GM12878 (cell line): ENCODE measurements around the gene OR2M2. TPM values are rescaled to one million over a fixed set of nuclear protein-coding genes. Genes with fewer than 3 reads are reported as not detected.

Source experiments
- ATAC-seq: fragments of 200-7000 bp; cut with Tn5 transposase; 3 replicates; pipeline ENCODE4 v1.9.1; 2020; ENCODE audit warnings: mild to moderate bottlenecking, moderate library complexity
- BruUV-seq: library from RNA; stranded (reverse); fragments of 400-500 nt; replicated peaks from 2 replicates; lab custom pipeline; 2021; lab: Mats Ljungman, UMichigan
- CTCF ChIA-PET: fragments of 300-600 bp; sonication (Branson Sonifier 250); formaldehyde crosslinking; extraction: SDS; loops from one replicate; lab custom pipeline; 2021; ENCODE audit warnings: inconsistent platforms; lab: Yijun Ruan, JAX
- POLR2A ChIA-PET: fragments of 350-600 bp; formaldehyde crosslinking; extraction: SDS; loops from one replicate; lab custom pipeline; 2021; ENCODE audit warnings: inconsistent platforms; lab: Charles Lee
- RAD21 ChIA-PET: fragments of 300-600 bp; sonication (Branson Sonifier 250); formaldehyde crosslinking; loops from one replicate; lab custom pipeline; 2023; ENCODE audit warnings: antibody characterized with exemption; ENCODE audit not compliant: unreplicated experiment; lab: Charles Lee
- SMC1A ChIA-PET: fragments of 300-600 bp; sonication (Branson Sonifier 250); formaldehyde crosslinking; loops from one replicate; lab custom pipeline; 2023; ENCODE audit not compliant: unreplicated experiment, uncharacterized antibody; lab: Charles Lee
- DNase-seq: peaks from one replicate; pipeline ENCODE4 v3.0.0-alpha.2; 2011; ENCODE audit warnings: low read depth, low spot score
- FAIRE-seq: peaks from 3 replicates; lab custom pipeline; 2011; peaks lifted over from hg19 to GRCh38; lab: Jason Lieb, UNC
- H2AFZ ChIP-seq: 2 replicates; pipeline ENCODE4 v1.6.0; 2011; ENCODE audit warnings: low read depth, low read length, control low read depth; ENCODE audit not compliant: control insufficient read depth
- H3K27ac ChIP-seq: 2 replicates; pipeline ENCODE4 v1.5.1; 2011; ENCODE audit warnings: control low read depth; ENCODE audit not compliant: control insufficient read depth, insufficient read depth
- H3K27me3 ChIP-seq, 2 experiments: replicated peaks in 1 of 2; 2 replicates each; pipeline versions ENCODE4 v1.6.0 to v1.6.1; 2011; ENCODE audit warnings: low read length in 1 of 2; ENCODE audit not compliant: control insufficient read depth in 2 of 2, insufficient read depth in 2 of 2
- H3K36me3 ChIP-seq, 2 experiments: 2 replicates each; pipeline ENCODE4 v1.5.1; 2011; ENCODE audit warnings: low read length in 1 of 2; ENCODE audit not compliant: control insufficient read depth in 2 of 2, insufficient read depth in 2 of 2
- H3K4me1 ChIP-seq: 2 replicates; pipeline ENCODE4 v1.6.1; 2011; ENCODE audit warnings: mild to moderate bottlenecking, low read length, moderate library complexity, mixed read lengths; ENCODE audit not compliant: control insufficient read depth, insufficient read depth
- H3K4me2 ChIP-seq: 2 replicates; pipeline ENCODE4 v1.6.0; 2011; ENCODE audit warnings: control low read depth; ENCODE audit not compliant: control insufficient read depth, insufficient read depth
- H3K4me3 ChIP-seq: fragments of 200-600 bp; sonication (generic); 2 replicates; pipeline ENCODE4 v1.5.1; 2016
- H3K79me2 ChIP-seq: 2 replicates; pipeline ENCODE4 v1.6.0; 2011; ENCODE audit warnings: low read length; ENCODE audit not compliant: control insufficient read depth, insufficient read depth
- H3K9ac ChIP-seq: 2 replicates; pipeline ENCODE4 v1.8.0; 2011; ENCODE audit warnings: low read length, control low read depth, mixed read lengths; ENCODE audit not compliant: control insufficient read depth, insufficient read depth
- H3K9me3 ChIP-seq: replicated peaks from 3 replicates; pipeline ENCODE4 v1.5.1; 2011; ENCODE audit warnings: mild to moderate bottlenecking, low read length; ENCODE audit not compliant: control insufficient read depth, insufficient read depth
- H4K20me1 ChIP-seq: 2 replicates; pipeline ENCODE4 v1.6.0; 2011; ENCODE audit not compliant: control insufficient read depth, insufficient read depth
- E2F8 ChIP-seq: fragments of 450-650 bp; IDR thresholded peaks from 2 replicates; pipeline ENCODE4 v1.6.1; 2018; ENCODE audit warnings: mild to moderate bottlenecking, low read depth, moderate library complexity; ENCODE audit not compliant: partially characterized antibody
- EZH2 ChIP-seq: IDR thresholded peaks from 2 replicates; pipeline ENCODE4 v1.6.1; 2012; ENCODE audit warnings: low read depth, mild to moderate bottlenecking, control low read depth, inconsistent platforms, low read length, borderline replicate concordance; ENCODE audit not compliant: control insufficient read depth
- HCFC1 ChIP-seq: fragments of 150-350 bp; IDR thresholded peaks from 2 replicates; pipeline ENCODE4 v1.6.1; 2014; ENCODE audit warnings: low read length
- HDAC6 ChIP-seq: fragments of 200-600 bp; sonication (generic); IDR thresholded peaks from one replicate; pipeline ENCODE4 v1.8.0; 2017; ENCODE audit warnings: antibody characterized with exemption; ENCODE audit not compliant: unreplicated experiment
- IKZF2 ChIP-seq, 2 experiments: fragments of 450-650 bp; IDR thresholded peaks; 2 replicates each; pipeline ENCODE4 v1.6.1; 2017; ENCODE audit warnings: mild to moderate bottlenecking in 2 of 2, moderate library complexity in 2 of 2
- NFYA ChIP-seq: IDR thresholded peaks from 2 replicates; pipeline ENCODE4 v1.6.1; 2011; ENCODE audit warnings: low read depth, mild to moderate bottlenecking, low read length, improper control_type of control experiment, borderline replicate concordance
- SMAD5 ChIP-seq: IDR thresholded peaks from 2 replicates; pipeline ENCODE4 v1.6.1; 2016; ENCODE audit warnings: antibody characterized with exemption, low read depth
- TARDBP ChIP-seq: IDR thresholded peaks from 2 replicates; pipeline ENCODE4 v1.6.1; 2016; ENCODE audit warnings: borderline replicate concordance
- ZBTB40 ChIP-seq: fragments of 450-650 bp; IDR thresholded peaks from 2 replicates; pipeline ENCODE4 v1.6.1; 2016; ENCODE audit warnings: mild to moderate bottlenecking, moderate library complexity, borderline replicate concordance
- ZNF207 ChIP-seq: fragments of 450-650 bp; IDR thresholded peaks from 2 replicates; pipeline ENCODE4 v1.6.1; 2014; ENCODE audit warnings: antibody characterized with exemption, mild to moderate bottlenecking, borderline replicate concordance
- WGBS: methylation state at CpG from one replicate; pipeline ENCODE4 v1.1.6; 2016; ENCODE audit warnings: low lambda C conversion rate; ENCODE audit not compliant: insufficient replicate concordance, insufficient coverage; ENCODE audit errors: missing lambda C conversion rate; 5-methylcytosine and 5-hydroxymethylcytosine counted together
- in situ Hi-C: fragments of 300-500 bp; cut with MboI; formaldehyde crosslinking; loops from 9 replicates; pipeline ENCODE4 v1.14.3; 2018; ENCODE audit warnings: mixed read lengths
- intact Hi-C: fragments of 100-400 bp; cut with micrococcal nuclease; formaldehyde crosslinking; loops from one replicate; pipeline ENCODE4 v1.14.2; 2022; ENCODE audit not compliant: unreplicated experiment
- polyA plus RNA-seq, 11 experiments: library from polyadenylated mRNA; depleted of rRNA in 4 of 11; unstranded in 6 of 11; stranded (reverse) in 5 of 11; fragments of >200 nt; fragmentation: Nextera tagmentation in 4 of 11; fragmentation: Illumina TruSeq in 1 of 11; extraction: Ambion mirVana in 4 of 11; extraction: Trizol in 1 of 11; gene quantifications; 1 replicate in 1 of 11; 2 replicates in 10 of 11; pipeline versions ENCODE4 v1.2.1 to v1.2.3, GENCODE V29; 2011 to 2016; ENCODE audit warnings: inconsistent platforms in 2 of 11, missing spikeins in 2 of 11, low read depth in 1 of 11
- total RNA-seq, 4 experiments: library from RNA; depleted of rRNA in 3 of 4; stranded (reverse); fragments of >200 nt in 3 of 4; fragmentation: Illumina TruSeq in 1 of 4; extraction: Trizol in 1 of 4; gene quantifications; 2 replicates each; pipeline versions ENCODE4 v1.2.1 to v1.2.3, GENCODE V29; 2013 to 2021
- TF ChIP-seq, protein P1 (sequence below): IDR thresholded peaks from 2 replicates; pipeline ENCODE4 v1.6.1; 2012; ENCODE audit warnings: mild to moderate bottlenecking, low read depth, low read length

OR2M2 gene
- total and polyA plus RNA-seq, 10 of the 15 experiments (the other 5 are each of a cell fraction or from before 2014, with no cell fraction given) = not detected

- Histone ChIP-seq H3K79me2 (no peaks in the 10 kb centered on the region), H3K4me1 (no peaks in the 10 kb centered on the region), H3K9me3 (no peaks in the 10 kb centered on the region; the same call in 2 of the 3 replicates), H4K20me1 (no peaks in the 10 kb centered on the region), H2AFZ (no peak overlapping the region), H3K4me2 (no peak overlapping the region)
- no TSS peak for BruUV-seq
- intact Hi-C loops = no loop called here
- ChIA-PET CTCF (no interaction called here), POLR2A (no interaction called here)
- ATAC-seq (no peak), DNase-seq (no peak)
- TF ChIP-seq EZH2 (no peak), HDAC6 (no peak), ZBTB40 (no peak), SMAD5 (no peak), E2F8 (no peak), IKZF2 (IDR thresholded peaks at IDR 0.05) (no peak), ZNF207 (no peak), TARDBP (no peak), HCFC1 (no peak), NFYA (no peak)
- TF ChIP-seq, protein P1, sequence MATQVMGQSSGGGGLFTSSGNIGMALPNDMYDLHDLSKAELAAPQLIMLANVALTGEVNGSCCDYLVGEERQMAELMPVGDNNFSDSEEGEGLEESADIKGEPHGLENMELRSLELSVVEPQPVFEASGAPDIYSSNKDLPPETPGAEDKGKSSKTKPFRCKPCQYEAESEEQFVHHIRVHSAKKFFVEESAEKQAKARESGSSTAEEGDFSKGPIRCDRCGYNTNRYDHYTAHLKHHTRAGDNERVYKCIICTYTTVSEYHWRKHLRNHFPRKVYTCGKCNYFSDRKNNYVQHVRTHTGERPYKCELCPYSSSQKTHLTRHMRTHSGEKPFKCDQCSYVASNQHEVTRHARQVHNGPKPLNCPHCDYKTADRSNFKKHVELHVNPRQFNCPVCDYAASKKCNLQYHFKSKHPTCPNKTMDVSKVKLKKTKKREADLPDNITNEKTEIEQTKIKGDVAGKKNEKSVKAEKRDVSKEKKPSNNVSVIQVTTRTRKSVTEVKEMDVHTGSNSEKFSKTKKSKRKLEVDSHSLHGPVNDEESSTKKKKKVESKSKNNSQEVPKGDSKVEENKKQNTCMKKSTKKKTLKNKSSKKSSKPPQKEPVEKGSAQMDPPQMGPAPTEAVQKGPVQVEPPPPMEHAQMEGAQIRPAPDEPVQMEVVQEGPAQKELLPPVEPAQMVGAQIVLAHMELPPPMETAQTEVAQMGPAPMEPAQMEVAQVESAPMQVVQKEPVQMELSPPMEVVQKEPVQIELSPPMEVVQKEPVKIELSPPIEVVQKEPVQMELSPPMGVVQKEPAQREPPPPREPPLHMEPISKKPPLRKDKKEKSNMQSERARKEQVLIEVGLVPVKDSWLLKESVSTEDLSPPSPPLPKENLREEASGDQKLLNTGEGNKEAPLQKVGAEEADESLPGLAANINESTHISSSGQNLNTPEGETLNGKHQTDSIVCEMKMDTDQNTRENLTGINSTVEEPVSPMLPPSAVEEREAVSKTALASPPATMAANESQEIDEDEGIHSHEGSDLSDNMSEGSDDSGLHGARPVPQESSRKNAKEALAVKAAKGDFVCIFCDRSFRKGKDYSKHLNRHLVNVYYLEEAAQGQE = no peak
- TF ChIP-seq, all 136 proteins: peak for 0
- ChIA-PET SMC1A (no interaction called here), RAD21 (no interaction called here)
- WGBS = 27% methylated on average over 5 of the region's 5 CpGs
- H3K27me3 ChIP-seq = no peaks in the 10 kb centered on the region
- no peak overlapping the region for H3K27ac ChIP-seq
- H3K9ac ChIP-seq = no peak overlapping the region
- in situ Hi-C loops = no loop called here
- no peak for FAIRE-seq
- H3K4me3 ChIP-seq = no peak overlapping the region
- no peaks in the 10 kb centered on the region for H3K36me3 ChIP-seq
These were observed 47.0 kb upstream of the OR2M2 start for GRCh38 chr1:248127653-248128052.
